SK-N-SH (cell line): ENCODE results near the gene EFHC1. TPM values are rescaled to one million over a fixed set of nuclear protein-coding genes. Genes with fewer than 3 reads are reported as not detected.
"Not testable (repeated sequence)": the region's sequence is repeated elsewhere in the genome, so short reads cannot be mapped to it uniquely, and the experiment has no call there.

ENCODE experiments used
- CTCF ChIA-PET: fragments of 300-600, 350-600 bp; formaldehyde crosslinking; extraction: SDS; loops from one replicate; lab custom pipeline; 2021; lab: Yijun Ruan, JAX
- POLR2A ChIA-PET: fragments of 350-600 bp; sonication (Branson Sonifier 250); formaldehyde crosslinking; extraction: SDS; loops from one replicate; lab custom pipeline; 2020; ENCODE audit warnings: antibody characterized with exemption, inconsistent platforms; lab: Yijun Ruan, JAX
- DNase-seq: peaks from one replicate; pipeline ENCODE4 v3.0.0; 2012
- H2AFZ ChIP-seq: fragments of 200-600 bp; sonication (generic); 2 replicates; pipeline ENCODE4 v1.8.1; 2016; ENCODE audit warnings: antibody characterized with exemption, mild to moderate bottlenecking, low read depth
- H3F3A ChIP-seq: fragments of 200-600 bp; sonication (generic); replicated peaks from 2 replicates; pipeline ENCODE3; 2016; ENCODE audit warnings: antibody characterized with exemption, mild to moderate bottlenecking; ENCODE audit not compliant: insufficient read depth
- H3K27ac ChIP-seq, 2 experiments: fragments of 200-500 bp in 1 of 2; fragments of 200-600 bp in 1 of 2; sonication (Bioruptor generic) in 1 of 2; sonication (generic), shearing (Covaris generic) in 1 of 2; 2 replicates each; pipeline versions ENCODE4 v1.5.1 to v1.6.1; 2014 to 2016; ENCODE audit warnings: low read depth in 2 of 2, inconsistent platforms in 1 of 2, low read length in 1 of 2, mild to moderate bottlenecking in 1 of 2, mixed read lengths in 1 of 2
- H3K27me3 ChIP-seq: fragments of 200-600 bp; sonication (generic), shearing (Covaris generic); 2 replicates; pipeline ENCODE4 v1.6.1; 2016; ENCODE audit warnings: mixed run types; ENCODE audit not compliant: insufficient read depth
- H3K36me3 ChIP-seq, 2 experiments: fragments of 200-500 bp in 1 of 2; fragments of 200-600 bp in 1 of 2; sonication (Bioruptor generic) in 1 of 2; sonication (generic) in 1 of 2; replicated peaks in 1 of 2; 2 replicates each; pipeline versions ENCODE3 to v1.5.1; 2014 to 2016; ENCODE audit warnings: low read length in 1 of 2, mild to moderate bottlenecking in 1 of 2; ENCODE audit not compliant: insufficient read depth in 2 of 2, control insufficient read depth in 1 of 2
- H3K4me1 ChIP-seq, 2 experiments: fragments of 200-500 bp in 1 of 2; fragments of 200-600 bp in 1 of 2; sonication (Bioruptor generic) in 1 of 2; sonication (generic), shearing (Covaris generic) in 1 of 2; 2 replicates each; pipeline versions ENCODE4 v1.5.1 to v1.6.1; 2014 to 2016; ENCODE audit warnings: low read depth in 1 of 2, low read length in 1 of 2, mixed run types in 1 of 2; ENCODE audit not compliant: insufficient read depth in 2 of 2, control insufficient read depth in 1 of 2
- H3K4me2 ChIP-seq: fragments of 200-600 bp; sonication (generic), shearing (Covaris generic); 2 replicates; pipeline ENCODE4 v1.6.1; 2017; ENCODE audit warnings: mixed run types
- H3K4me3 ChIP-seq, 2 experiments: fragments of 200-500 bp in 1 of 2; fragments of 200-600 bp in 1 of 2; sonication (Bioruptor generic) in 1 of 2; sonication (generic), shearing (Covaris generic) in 1 of 2; 2 replicates each; pipeline versions ENCODE4 v1.5.1 to v1.8.1; 2014 to 2016; ENCODE audit warnings: low read depth in 2 of 2, inconsistent platforms in 1 of 2, low read length in 1 of 2, mild to moderate bottlenecking in 1 of 2, mixed read lengths in 1 of 2, moderate library complexity in 1 of 2
- H3K79me2 ChIP-seq: fragments of 200-600 bp; sonication (generic); 2 replicates; pipeline ENCODE4 v1.8.1; 2017; ENCODE audit warnings: mild to moderate bottlenecking; ENCODE audit not compliant: insufficient read depth
- H3K9ac ChIP-seq: fragments of 200-600 bp; sonication (generic); 2 replicates; pipeline ENCODE4 v1.6.1; 2017; ENCODE audit warnings: mixed run types
- H3K9me2 ChIP-seq: fragments of 200-600 bp; sonication (generic); 2 replicates; pipeline ENCODE4 v1.6.1; 2017; ENCODE audit warnings: mixed run types
- H3K9me3 ChIP-seq: fragments of 200-600 bp; sonication (generic); 2 replicates; pipeline ENCODE4 v1.6.1; 2017; ENCODE audit warnings: mixed run types, mild to moderate bottlenecking, moderate library complexity
- H4K20me1 ChIP-seq: fragments of 200-600 bp; sonication (generic); 2 replicates; pipeline ENCODE4 v1.6.1; 2017; ENCODE audit warnings: mild to moderate bottlenecking, mixed run types; ENCODE audit not compliant: insufficient read depth
- CHD2 ChIP-seq: fragments of 150-350 bp; IDR thresholded peaks from 2 replicates; pipeline ENCODE4 v1.6.1; 2018; ENCODE audit warnings: low read length; ENCODE audit not compliant: partially characterized antibody
- EP300 ChIP-seq, 2 experiments: IDR thresholded peaks; 2 replicates each; pipeline versions ENCODE4 v1.4.0 to v1.6.1; 2012; ENCODE audit warnings: borderline replicate concordance in 1 of 2, low read depth in 1 of 2, low read length in 1 of 2
- MEF2A ChIP-seq: IDR thresholded peaks from 2 replicates; pipeline ENCODE4 v1.4.0; 2012; ENCODE audit warnings: low read depth, borderline replicate concordance
- NRF1 ChIP-seq: IDR thresholded peaks from 2 replicates; pipeline ENCODE4 v1.6.1; 2012; ENCODE audit warnings: low read depth, mild to moderate bottlenecking, low read length
- RXRA ChIP-seq: IDR thresholded peaks from 2 replicates; pipeline ENCODE4 v1.4.0; 2012; ENCODE audit warnings: low read depth, mild to moderate bottlenecking, borderline replicate concordance
- TAF1 ChIP-seq: IDR thresholded peaks from 2 replicates; pipeline ENCODE4 v1.6.1; 2012; ENCODE audit warnings: low read depth, mild to moderate bottlenecking, low read length, moderate library complexity, borderline replicate concordance
- WGBS: methylation state at CpG from one replicate; pipeline ENCODE4 v1.1.6; 2017; ENCODE audit warnings: low lambda C conversion rate; 5-methylcytosine and 5-hydroxymethylcytosine counted together
- polyA plus RNA-seq, 3 experiments: library from polyadenylated mRNA; depleted of rRNA; stranded (reverse); fragments of >200 nt; gene quantifications; 2 replicates each; pipeline ENCODE4 v1.2.3, GENCODE V29; 2012
- TF ChIP-seq, protein P1 (sequence below): fragments of 150-350 bp; IDR thresholded peaks from 2 replicates; pipeline ENCODE4 v1.6.1; 2016; ENCODE audit warnings: mild to moderate bottlenecking, low read depth, low read length

The EFHC1 gene
- polyA plus RNA-seq, 1 of the 3 experiments (the other 2 are of a cell fraction) = 39.4 TPM

DNA sequence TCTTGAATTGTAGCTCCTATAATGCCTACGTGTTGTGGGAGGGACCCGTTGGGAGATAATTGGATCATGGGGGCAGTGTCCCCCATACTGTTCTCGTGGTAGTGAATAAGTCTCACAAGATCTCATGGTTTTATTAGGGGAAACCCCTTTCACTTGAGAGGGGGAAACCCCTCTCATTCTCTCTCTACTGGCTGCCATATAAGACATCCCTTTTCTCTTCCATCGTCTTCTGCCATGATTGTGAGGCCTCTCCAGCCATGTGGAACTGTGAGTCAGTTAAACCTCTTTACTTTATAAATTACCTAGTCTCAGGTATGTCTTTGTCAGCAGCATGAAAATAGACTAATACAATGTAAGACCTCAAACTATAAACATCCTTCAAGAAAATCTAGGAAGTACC lies 35.1 kb upstream of the EFHC1 start:
- no peak overlapping the region for H2AFZ ChIP-seq
- no peak overlapping the region for H3K4me2 ChIP-seq
- no peak overlapping the region for H3K9ac ChIP-seq
- no peak for TF ChIP-seq EP300 (IDR thresholded peaks at IDR 0.05; ENCODE audit: borderline replicate concordance in 1 of 2, low read depth in 1 of 2, low read length in 1 of 2)
- no peak for TF ChIP-seq NRF1
- TF ChIP-seq, protein P1, sequence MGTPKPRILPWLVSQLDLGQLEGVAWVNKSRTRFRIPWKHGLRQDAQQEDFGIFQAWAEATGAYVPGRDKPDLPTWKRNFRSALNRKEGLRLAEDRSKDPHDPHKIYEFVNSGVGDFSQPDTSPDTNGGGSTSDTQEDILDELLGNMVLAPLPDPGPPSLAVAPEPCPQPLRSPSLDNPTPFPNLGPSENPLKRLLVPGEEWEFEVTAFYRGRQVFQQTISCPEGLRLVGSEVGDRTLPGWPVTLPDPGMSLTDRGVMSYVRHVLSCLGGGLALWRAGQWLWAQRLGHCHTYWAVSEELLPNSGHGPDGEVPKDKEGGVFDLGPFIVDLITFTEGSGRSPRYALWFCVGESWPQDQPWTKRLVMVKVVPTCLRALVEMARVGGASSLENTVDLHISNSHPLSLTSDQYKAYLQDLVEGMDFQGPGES = no peak
- TF ChIP-seq TAF1 = no peak
- H3K79me2 ChIP-seq = no peaks in the 10 kb centered on the region
- H3K4me3 ChIP-seq = no peak overlapping the region
- peaks cover 15% of the 10 kb centered on the region for H3F3A ChIP-seq
- POLR2A ChIA-PET = no interaction called here
- H3K27ac ChIP-seq = no peak overlapping the region
- H3K27me3 ChIP-seq = no peaks in the 10 kb centered on the region
- no peaks in the 10 kb centered on the region for H3K9me3 ChIP-seq
- DNase-seq = no peak
- no peaks in the 10 kb centered on the region for H3K36me3 ChIP-seq
- WGBS = 91% methylated on average over 4 of the region's 4 CpGs
- H3K4me1 ChIP-seq = peaks cover 8 to 10% of the 10 kb centered on the region in 2 experiments; a peak in 3 of 4 replicates
- CTCF ChIA-PET = interaction anchor here (1.0 kb wide), 1 partner anchor 15 kb away, joined by 4 read pairs; no protein-coding TSS in a partner anchor
- no peaks in the 10 kb centered on the region for H4K20me1 ChIP-seq
- H3K9me2 ChIP-seq = no peaks in the 10 kb centered on the region

DNA sequence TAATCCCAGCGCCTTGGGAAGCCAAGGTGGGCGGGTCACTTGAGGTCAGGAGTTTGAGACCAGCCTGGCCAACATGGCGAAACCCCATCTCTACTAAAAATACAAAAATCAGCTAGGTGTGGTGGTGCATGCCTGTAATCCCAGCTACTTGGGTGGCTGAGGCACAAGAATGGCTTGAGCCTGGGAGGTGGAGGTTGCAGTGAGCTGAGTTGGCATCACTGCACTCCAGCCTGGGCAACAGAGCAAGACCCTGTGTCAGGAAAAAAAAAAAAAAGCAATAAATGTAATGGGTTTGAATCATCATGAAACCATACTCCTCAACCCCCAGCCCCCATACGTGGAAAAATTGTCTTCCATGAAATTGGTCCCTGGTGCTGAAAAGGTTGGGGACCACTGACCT lies 32.0 kb upstream of the EFHC1 start:
- H3K4me3 ChIP-seq, H3K9ac ChIP-seq, H2AFZ ChIP-seq, DNase-seq, H3K9me2 ChIP-seq, H3K4me2 ChIP-seq, H3K27ac ChIP-seq, H3K9me3 ChIP-seq, H3K27me3 ChIP-seq, H4K20me1 ChIP-seq, POLR2A ChIA-PET, H3K79me2 ChIP-seq, H3K36me3 ChIP-seq: not testable (repeated sequence)
- CTCF ChIA-PET = interaction anchor here (1.0 to 1.3 kb wide), 2 partner anchors 12 to 19 kb away, joined by 4 read pairs; no protein-coding TSS in a partner anchor
- peaks cover 17 to 20% of the 10 kb centered on the region in 2 experiments; a peak in 3 of 4 replicates for H3K4me1 ChIP-seq
- 77% methylated on average over 4 of the region's 4 CpGs for WGBS
- peaks cover 28% of the 10 kb centered on the region for H3F3A ChIP-seq

GRCh38 chr6:52388790-52389189 lies 31.4 kb upstream of the EFHC1 start:
- Histone ChIP-seq H3K9me2 (no peaks in the 10 kb centered on the region), H3K27ac (peak overlapping the region in 1 of 2 experiments; percentile 90; a peak in 1 of 4 replicates), H3K9ac (no peak overlapping the region), H3K4me3 (no peak overlapping the region), H3K4me2 (no peak overlapping the region), H3K4me1 (peaks cover 17 to 20% of the 10 kb centered on the region in 2 experiments; a peak in 3 of 4 replicates), H3F3A (peaks cover 29% of the 10 kb centered on the region), H2AFZ (no peak overlapping the region), H3K27me3 (no peaks in the 10 kb centered on the region), H3K36me3 (no peaks in the 10 kb centered on the region), H3K79me2 (no peaks in the 10 kb centered on the region), H3K9me3 (no peaks in the 10 kb centered on the region), H4K20me1 (no peaks in the 10 kb centered on the region)
- 98% methylated on average over 4 of the region's 4 CpGs for WGBS
- no peak for DNase-seq
- ChIA-PET CTCF (interaction anchor here (0.7 to 1.3 kb wide), 4 partner anchors 9 to 27 kb away, joined by 3 to 4 read pairs (median 4); partner anchors contain the start of gene PAQR8), POLR2A (no interaction called here)
- TF ChIP-seq RXRA (no peak), CHD2 (no peak), MEF2A (no peak)
